Left ventricle myocardium inferior (tissue), 1 donor: ENCODE measurements around the gene SCART1. TPM values are rescaled to one million over a fixed set of nuclear protein-coding genes. Genes with fewer than 3 reads are reported as not detected.

ENCODE experiments used
- DNase-seq: peaks from one replicate; pipeline ENCODE4 v3.0.0-alpha.2; 2020
- H3K27ac ChIP-seq: fragments of 200-600 bp; replicated peaks from 2 replicates; pipeline ENCODE4 v1.8.0; 2021
- H3K27me3 ChIP-seq: fragments of 200-600 bp; 2 replicates; pipeline ENCODE4 v1.8.0; 2021; ENCODE audit warnings: low read depth
- H3K36me3 ChIP-seq: fragments of 200-600 bp; 2 replicates; pipeline ENCODE4 v1.8.0; 2021
- H3K4me1 ChIP-seq: fragments of 200-600 bp; 2 replicates; pipeline ENCODE4 v1.8.0; 2021
- H3K4me3 ChIP-seq: fragments of 200-600 bp; 2 replicates; pipeline ENCODE4 v1.8.0; 2021; ENCODE audit warnings: mild to moderate bottlenecking, moderate library complexity
- H3K9me3 ChIP-seq: fragments of 200-600 bp; replicated peaks from 2 replicates; pipeline ENCODE4 v1.8.0; 2021
- CTCF ChIP-seq: fragments of 200-600 bp; IDR thresholded peaks from 2 replicates; pipeline ENCODE4 v1.8.0; 2021; ENCODE audit warnings: antibody characterized with exemption, mild to moderate bottlenecking, borderline replicate concordance
- intact Hi-C: fragments of 100-400 bp; cut with micrococcal nuclease; formaldehyde crosslinking; loops from one replicate; pipeline ENCODE4 v1.11.0; 2022
- total RNA-seq: library from RNA; stranded (reverse); fragmentation: NEBNext Ultra II Directional; extraction: Animal tissue kit (Norgen Biotek cat#: 25700); gene quantifications from one replicate; pipeline ENCODE4 v1.2.1, GENCODE V29; 2021
- donor health status: DM: no; HTN: yes; CAD: no; lungs with severe emphysema.

SCART1 gene
- total RNA-seq, 1 donor from 2014 or later: 0.36 TPM

- Histone ChIP-seq H3K9me3 (peaks cover 53% of the 10 kb centered on the region), H3K27me3 (peaks cover 14% of the 10 kb centered on the region), H3K4me3 (no peak overlapping the region), H3K27ac (no peak overlapping the region), H3K4me1 (no peaks in the 10 kb centered on the region), H3K36me3 (peaks cover 13% of the 10 kb centered on the region)
- DNase-seq: no peak
- no peak for TF ChIP-seq CTCF
- intact Hi-C loops: no loop called here
Measured at GRCh38 chr10:133445751-133446708, 7.7 kb upstream of the SCART1 start.

- Histone ChIP-seq H3K36me3 (peaks cover 13% of the 10 kb centered on the region), H3K27me3 (peaks cover 14% of the 10 kb centered on the region), H3K9me3 (peaks cover 53% of the 10 kb centered on the region), H3K27ac (no peak overlapping the region), H3K4me3 (no peak overlapping the region), H3K4me1 (no peaks in the 10 kb centered on the region)
- TF ChIP-seq CTCF: no peak
- DNase-seq: no peak
- intact Hi-C loops: no loop called here
Measured at GRCh38 chr10:133446979-133447378, 6.8 kb upstream of the SCART1 start.

DNA sequence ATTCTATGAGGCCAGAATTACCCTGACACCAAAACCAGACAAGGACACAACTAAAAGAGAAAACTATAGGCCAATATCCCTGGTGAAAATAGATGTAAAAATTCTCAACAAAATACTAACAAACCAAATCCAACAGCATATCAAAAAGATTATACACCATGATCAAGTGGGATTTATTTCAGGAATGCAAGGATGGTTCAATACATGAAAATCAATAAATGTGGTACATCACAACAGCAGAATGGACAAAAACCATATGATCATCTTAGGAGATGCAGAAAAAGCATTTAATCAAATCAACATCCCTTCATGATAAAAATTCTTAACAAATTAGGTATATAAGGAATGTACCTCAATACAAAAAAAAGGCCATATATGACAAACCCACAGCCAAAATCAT lies 5.6 kb upstream of the SCART1 start:
- no peaks in the 10 kb centered on the region for H3K4me1 ChIP-seq
- H3K36me3 ChIP-seq: peaks cover 13% of the 10 kb centered on the region
- peaks cover 14% of the 10 kb centered on the region for H3K27me3 ChIP-seq
- peaks cover 53% of the 10 kb centered on the region for H3K9me3 ChIP-seq
- H3K27ac ChIP-seq: no peak overlapping the region
- TF ChIP-seq CTCF: no peak
- H3K4me3 ChIP-seq: no peak overlapping the region
- intact Hi-C loops: no loop called here
- no peak for DNase-seq

- H3K4me3 ChIP-seq: no peak overlapping the region
- H3K27me3 ChIP-seq: no peaks in the 10 kb centered on the region
- peaks cover 13% of the 10 kb centered on the region for H3K36me3 ChIP-seq
- TF ChIP-seq CTCF: no peak
- no peaks in the 10 kb centered on the region for H3K4me1 ChIP-seq
- peaks cover 39% of the 10 kb centered on the region for H3K9me3 ChIP-seq
- DNase-seq: no peak
- intact Hi-C loops: no loop called here
- H3K27ac ChIP-seq: no peak overlapping the region
Measured at GRCh38 chr10:133451346-133451745, 2.4 kb upstream of the SCART1 start.

- intact Hi-C loops: no loop called here
- no peak for DNase-seq
- H3K4me1 ChIP-seq: no peaks in the 10 kb centered on the region
Measured at GRCh38 chr10:133452453-133452852, 1.3 kb upstream of the SCART1 start.

More at GRCh38 chr10:133452453-133452852, 1.3 kb upstream of the SCART1 start:
- Histone ChIP-seq H3K27me3 (no peaks in the 10 kb centered on the region), H3K36me3 (peaks cover 9% of the 10 kb centered on the region), H3K27ac (no peak overlapping the region), H3K9me3 (peaks cover 28% of the 10 kb centered on the region), H3K4me3 (no peak overlapping the region)
- TF ChIP-seq CTCF: no peak
